GM23248 (cell line): ENCODE data around the gene SPPL2A.

Experiments
- EZH2 ChIP-seq: fragments of 200-600 bp; sonication (generic); IDR thresholded peaks from 2 replicates; pipeline ENCODE4 v1.6.1; 2018; ENCODE audit warnings: antibody characterized with exemption, mild to moderate bottlenecking; ENCODE audit not compliant: insufficient read depth, poor library complexity, severe bottlenecking
- EZH2phosphoT487 ChIP-seq: fragments of 200-600 bp; sonication (generic); IDR thresholded peaks from 2 replicates; pipeline ENCODE4 v1.6.1; 2018; ENCODE audit warnings: antibody characterized with exemption, moderate library complexity, mild to moderate bottlenecking, low read depth; ENCODE audit not compliant: insufficient read depth

DNA sequence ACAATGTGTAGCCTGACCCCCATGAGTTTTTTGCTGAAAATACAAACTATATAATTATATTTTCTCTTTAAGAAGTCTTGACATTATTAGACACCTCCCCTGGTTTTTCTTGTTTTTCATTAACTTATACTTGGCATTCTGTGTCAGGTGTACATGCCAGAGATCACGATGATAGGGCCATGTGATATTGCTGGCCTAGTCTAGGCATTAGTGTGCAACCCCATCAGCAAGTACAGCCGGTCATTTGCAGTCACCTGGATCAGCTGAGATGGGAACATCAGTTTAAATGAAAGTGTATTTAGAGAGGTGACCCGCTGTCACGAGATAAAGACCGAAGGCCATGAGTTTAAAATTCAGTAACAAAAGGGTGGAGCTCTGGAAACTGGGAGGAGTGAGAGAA lies 12.6 kb upstream of the SPPL2A start:
- TF ChIP-seq EZH2 = no peak
- TF ChIP-seq EZH2phosphoT487 = no peak
